HG03280 (cell line): ENCODE data around the gene BID.

Source experiments
- ATAC-seq: cut with Tn5 transposase; IDR thresholded peaks from one replicate; pipeline ENCODE4 v1.9.1; 2021; ENCODE audit warnings: mild to moderate bottlenecking, moderate library complexity; ENCODE audit not compliant: unreplicated experiment

The BID gene

DNA sequence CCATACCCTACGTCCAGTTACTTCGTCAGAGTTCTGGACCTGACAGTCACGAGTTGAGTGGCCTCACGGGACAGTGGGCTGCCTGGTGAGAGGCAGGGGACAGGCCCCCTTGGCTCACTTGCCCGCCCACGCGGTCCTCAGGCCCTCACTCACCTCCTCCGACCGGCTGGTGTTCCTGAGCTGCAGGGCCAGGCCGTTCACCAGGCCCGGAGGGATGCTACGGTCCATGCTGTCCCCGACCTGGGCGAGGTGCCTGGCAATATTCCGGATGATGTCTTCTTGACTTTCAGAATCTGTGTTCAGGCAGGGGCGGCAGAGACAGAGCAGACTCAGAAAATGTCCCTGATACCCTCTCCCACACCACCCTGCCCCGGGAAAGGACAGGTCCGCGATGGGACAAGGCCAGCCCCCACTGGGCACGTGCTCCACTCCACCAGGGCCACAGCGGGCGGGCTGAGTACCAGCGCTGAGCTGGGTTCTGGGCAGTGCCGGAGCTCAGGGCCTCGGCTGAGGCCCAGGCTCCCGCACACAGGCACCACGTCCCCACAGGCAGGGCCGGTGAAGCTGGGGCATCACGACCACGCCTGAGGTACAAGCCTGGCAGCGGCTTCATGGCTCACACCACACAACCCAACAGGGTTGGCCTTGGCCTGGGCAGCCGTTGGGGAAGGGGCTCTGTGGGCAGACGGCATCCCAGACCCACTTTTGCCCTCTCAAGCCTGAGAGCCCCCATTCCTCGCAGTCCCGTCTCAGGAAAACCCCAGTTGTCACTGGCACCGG lies 34.9 kb downstream of the BID start:
- no peak for ATAC-seq

GRCh38 chr22:17738386-17739128 lies 35.7 kb downstream of the BID start:
- no peak for ATAC-seq

DNA sequence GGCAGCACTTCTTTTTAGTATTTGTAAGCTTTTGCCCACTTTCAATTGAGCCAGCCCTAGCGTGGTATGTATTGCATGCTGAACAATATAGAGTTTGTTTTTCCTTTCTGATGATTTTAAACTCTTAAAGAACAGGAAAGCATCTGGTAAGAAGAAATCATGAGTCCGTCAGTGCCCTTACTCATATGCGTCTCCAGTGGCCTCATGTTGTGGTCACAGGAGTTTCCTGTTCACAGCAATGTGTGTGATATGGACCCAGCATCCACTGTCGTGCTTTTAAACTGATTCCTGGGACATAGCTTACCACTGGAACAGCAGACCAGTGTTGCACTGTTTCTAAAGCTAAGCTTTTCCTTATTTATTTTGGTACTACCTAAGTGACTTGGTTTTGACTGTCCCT lies 40.1 kb downstream of the BID start:
- no peak for ATAC-seq

DNA sequence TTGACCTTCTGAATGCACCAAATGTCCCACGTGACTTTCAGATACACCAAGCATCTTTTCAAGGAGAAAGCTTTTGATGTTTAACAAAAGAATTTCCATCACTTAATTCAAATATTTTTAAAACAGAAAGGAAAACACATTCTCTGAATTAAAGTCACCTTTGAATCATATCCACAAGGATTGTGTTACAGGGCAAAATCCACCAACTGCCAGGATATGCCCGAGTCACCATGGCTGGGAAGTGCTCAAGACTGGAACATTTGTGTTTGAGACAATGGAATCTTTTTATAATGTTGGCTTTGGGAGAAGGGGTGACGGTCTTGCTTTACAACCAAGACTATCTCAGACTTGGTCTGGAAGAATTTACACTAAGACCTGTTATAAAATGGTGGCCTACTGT lies 40.8 kb downstream of the BID start:
- ATAC-seq, result no peak

GRCh38 chr22:17732251-17732854 lies 41.9 kb downstream of the BID start:
- ATAC-seq, result no peak

DNA sequence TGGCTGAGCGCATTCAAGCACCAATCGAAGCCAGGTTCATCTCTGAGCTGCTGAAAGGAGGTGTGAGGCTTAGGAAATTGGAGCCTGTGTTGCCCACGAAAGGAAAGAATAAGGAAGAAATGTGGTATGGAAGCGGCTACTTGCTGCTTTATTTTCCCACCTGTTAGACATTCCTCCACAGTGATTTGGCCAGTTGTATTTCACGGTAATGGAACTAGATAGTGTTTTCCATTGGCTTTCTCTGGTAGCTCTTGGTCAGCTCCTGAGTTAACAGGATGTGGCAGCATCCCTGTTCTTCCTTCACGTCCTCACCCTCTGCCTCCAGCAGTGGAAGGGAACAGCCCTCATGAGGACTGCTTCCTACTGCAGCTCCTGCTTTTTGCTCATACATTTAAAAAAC lies 44.7 kb downstream of the BID start:
- no peak for ATAC-seq

- no peak for ATAC-seq
These were observed 45.5 kb downstream of the BID start for GRCh38 chr22:17728786-17729185.

GRCh38 chr22:17726928-17727897 lies 47.1 kb downstream of the BID start:
- no peak for ATAC-seq

GRCh38 chr22:17726006-17726927 lies 48.0 kb downstream of the BID start:
- ATAC-seq, result no peak

GRCh38 chr22:17725500-17725796 lies 48.8 kb downstream of the BID start:
- no peak for ATAC-seq

- no peak for ATAC-seq
These were observed 49.4 kb downstream of the BID start for GRCh38 chr22:17724678-17725499.

DNA sequence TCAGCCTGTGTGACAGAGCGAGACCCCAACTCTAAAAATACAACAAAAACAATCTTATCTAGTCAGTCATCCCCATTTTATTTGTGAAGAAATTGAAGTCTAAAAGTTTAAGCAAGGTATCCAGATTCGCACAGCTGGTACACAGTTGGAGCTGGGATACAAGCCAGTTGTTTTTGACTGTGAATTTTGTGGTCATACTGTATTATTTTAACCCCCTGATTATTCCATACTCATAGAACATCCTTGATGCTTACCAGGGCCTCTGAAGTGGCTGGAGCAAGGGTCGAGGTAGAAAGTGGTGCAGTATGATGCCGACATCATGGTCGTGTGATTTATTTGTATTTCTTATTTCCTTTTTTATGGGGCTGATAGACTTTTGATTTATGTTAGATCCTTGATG lies 50.0 kb downstream of the BID start:
- no peak for ATAC-seq

GRCh38 chr22:17719911-17720310 lies 54.4 kb downstream of the BID start:
- no peak for ATAC-seq

GRCh38 chr22:17717708-17718107 lies 56.6 kb downstream of the BID start:
- ATAC-seq, result no peak

DNA sequence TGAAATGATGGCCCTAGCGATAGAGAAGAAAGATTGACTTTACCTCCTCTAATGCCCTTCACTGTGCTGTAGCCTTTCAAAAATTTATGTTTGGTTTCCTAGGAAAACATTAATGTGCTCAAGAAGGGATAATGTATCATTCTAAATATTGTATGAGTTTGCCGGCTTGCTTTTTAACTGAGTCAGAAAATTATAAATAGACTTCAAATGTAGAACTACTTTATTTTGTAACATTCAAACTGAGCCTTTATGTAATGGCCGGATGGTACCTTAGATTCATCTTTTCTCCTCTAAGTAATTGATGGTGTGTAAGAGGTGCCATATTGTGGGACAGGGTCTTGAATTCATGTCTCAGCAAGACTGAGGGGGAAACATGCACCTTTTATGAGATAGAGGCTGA lies 57.7 kb downstream of the BID start:
- no peak for ATAC-seq

- no peak for ATAC-seq
These were observed 61.8 kb downstream of the BID start for GRCh38 chr22:17712441-17712840.

DNA sequence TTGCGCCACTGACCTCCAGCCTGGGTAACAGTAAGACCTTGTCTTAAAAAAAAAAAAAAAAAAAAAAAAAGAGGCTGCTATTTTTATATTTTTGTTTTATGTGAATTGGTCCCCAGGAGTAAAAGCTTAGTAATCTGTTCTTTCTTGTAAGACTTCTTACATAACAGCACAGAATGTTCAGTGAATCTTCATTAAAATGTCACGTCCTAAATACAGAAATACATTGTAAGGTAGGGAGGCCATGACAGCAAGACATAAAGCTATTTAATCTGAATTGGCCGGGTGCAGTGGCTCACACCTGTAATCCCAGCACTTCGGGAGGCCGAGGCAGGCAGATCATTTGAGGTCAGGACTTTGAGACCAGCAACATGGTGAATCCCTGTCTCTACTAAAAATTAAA lies 64.2 kb downstream of the BID start:
- ATAC-seq, result no peak

- ATAC-seq, result no peak
These were observed 66.7 kb downstream of the BID start for GRCh38 chr22:17707526-17707925.

GRCh38 chr22:17706947-17707346 lies 67.3 kb downstream of the BID start:
- no peak for ATAC-seq
